Memory B cell (primary cell): ENCODE measurements around the gene TVP23A.
A peak's percentile ranks its signal among the peaks of the same experiment; 100 is the strongest.
"Not testable (repeated sequence)": the region's sequence is repeated elsewhere in the genome, so short reads cannot be mapped to it uniquely, and the experiment has no call there.

Source experiments
- ATAC-seq: fragments of 150-1000 bp; cut with Tn5 transposase; 2 replicates; pipeline ENCODE4 v1.10.0; 2021; ENCODE audit warnings: low read depth, mild to moderate bottlenecking, moderate library complexity
- DNase-seq, 2 donors: peaks; one replicate each; pipeline ENCODE4 v3.0.0; 2022; ENCODE audit warnings: low spot score in 2 of 2
- H3K27ac Mint-ChIP-seq: one replicate; pipeline ENCODE4 v1.8.0; 2022; ENCODE audit warnings: mild to moderate bottlenecking, moderate library complexity, mixed read lengths
- H3K27me3 Mint-ChIP-seq: one replicate; pipeline ENCODE4 v1.8.0; 2022; ENCODE audit warnings: mixed read lengths
- H3K36me3 Mint-ChIP-seq: one replicate; pipeline ENCODE4 v1.8.0; 2022; ENCODE audit warnings: mild to moderate bottlenecking, mixed read lengths
- H3K4me1 Mint-ChIP-seq: one replicate; pipeline ENCODE4 v1.8.0; 2022; ENCODE audit warnings: mixed read lengths
- H3K4me3 Mint-ChIP-seq: one replicate; pipeline ENCODE4 v1.8.0; 2022; ENCODE audit warnings: mild to moderate bottlenecking, moderate library complexity, mixed read lengths
- H3K9me3 Mint-ChIP-seq: one replicate; pipeline ENCODE4 v1.8.0; 2022; ENCODE audit warnings: mixed read lengths

Gene TVP23A

GRCh38 chr16:10743227-10743609, 75.4 kb downstream of the TVP23A start:
- peaks cover 37% of the 10 kb centered on the region for H3K4me1 Mint-ChIP-seq

GRCh38 chr16:10741844-10742243, 76.8 kb downstream of the TVP23A start:
- Mint-ChIP-seq H3K4me1 (peaks cover 39% of the 10 kb centered on the region), H3K27me3 (no peaks in the 10 kb centered on the region), H3K9me3 (no peaks in the 10 kb centered on the region), H3K36me3 (peaks cover 9% of the 10 kb centered on the region), H3K4me3 (peak overlapping the region; percentile 11), H3K27ac (peak overlapping the region; percentile 94)
- ATAC-seq (no peak), DNase-seq (no peak)

More at GRCh38 chr16:10743227-10743609, 75.4 kb downstream of the TVP23A start:
- H3K27me3 Mint-ChIP-seq = no peaks in the 10 kb centered on the region
- H3K36me3 Mint-ChIP-seq = peaks cover 10% of the 10 kb centered on the region
- peak overlapping the region; percentile 94 for H3K27ac Mint-ChIP-seq
- no peak for ATAC-seq
- H3K9me3 Mint-ChIP-seq = no peaks in the 10 kb centered on the region
- no peak for DNase-seq
- peak overlapping the region; percentile 88 for H3K4me3 Mint-ChIP-seq

DNA sequence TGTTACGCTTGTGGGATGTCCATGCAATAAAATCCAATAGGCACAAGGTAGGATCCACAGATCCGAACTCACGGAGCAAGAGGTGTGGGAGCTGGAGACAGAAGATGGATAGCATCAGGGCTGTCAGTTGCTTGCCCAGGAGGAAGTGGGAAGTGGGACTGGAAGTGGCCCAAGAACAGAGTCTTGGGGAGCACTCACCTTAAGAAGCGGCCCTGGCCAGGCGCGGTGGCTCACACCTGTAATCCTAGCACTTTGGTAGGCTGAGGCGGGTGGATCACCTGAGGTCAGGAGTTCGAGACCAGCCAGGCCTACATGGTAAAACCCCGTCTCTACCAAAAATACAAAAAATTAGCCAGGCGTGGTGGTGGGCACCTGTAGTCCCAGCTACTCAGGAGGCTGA, 77.3 kb downstream of the TVP23A start:
- H3K27ac Mint-ChIP-seq = peak overlapping the region; percentile 85
- H3K36me3 Mint-ChIP-seq, H3K9me3 Mint-ChIP-seq, H3K27me3 Mint-ChIP-seq, ATAC-seq, H3K4me3 Mint-ChIP-seq, DNase-seq: not testable (repeated sequence)
- peaks cover 39% of the 10 kb centered on the region for H3K4me1 Mint-ChIP-seq

- Mint-ChIP-seq H3K4me3 (no peak overlapping the region), H3K27me3 (no peaks in the 10 kb centered on the region), H3K27ac (peak overlapping the region; percentile 85), H3K36me3 (peaks cover 6% of the 10 kb centered on the region), H3K9me3 (no peaks in the 10 kb centered on the region), H3K4me1 (peaks cover 38% of the 10 kb centered on the region)
- ATAC-seq (no peak), DNase-seq (no peak)
Observed at GRCh38 chr16:10740845-10741208, 77.8 kb downstream of the TVP23A start.

DNA sequence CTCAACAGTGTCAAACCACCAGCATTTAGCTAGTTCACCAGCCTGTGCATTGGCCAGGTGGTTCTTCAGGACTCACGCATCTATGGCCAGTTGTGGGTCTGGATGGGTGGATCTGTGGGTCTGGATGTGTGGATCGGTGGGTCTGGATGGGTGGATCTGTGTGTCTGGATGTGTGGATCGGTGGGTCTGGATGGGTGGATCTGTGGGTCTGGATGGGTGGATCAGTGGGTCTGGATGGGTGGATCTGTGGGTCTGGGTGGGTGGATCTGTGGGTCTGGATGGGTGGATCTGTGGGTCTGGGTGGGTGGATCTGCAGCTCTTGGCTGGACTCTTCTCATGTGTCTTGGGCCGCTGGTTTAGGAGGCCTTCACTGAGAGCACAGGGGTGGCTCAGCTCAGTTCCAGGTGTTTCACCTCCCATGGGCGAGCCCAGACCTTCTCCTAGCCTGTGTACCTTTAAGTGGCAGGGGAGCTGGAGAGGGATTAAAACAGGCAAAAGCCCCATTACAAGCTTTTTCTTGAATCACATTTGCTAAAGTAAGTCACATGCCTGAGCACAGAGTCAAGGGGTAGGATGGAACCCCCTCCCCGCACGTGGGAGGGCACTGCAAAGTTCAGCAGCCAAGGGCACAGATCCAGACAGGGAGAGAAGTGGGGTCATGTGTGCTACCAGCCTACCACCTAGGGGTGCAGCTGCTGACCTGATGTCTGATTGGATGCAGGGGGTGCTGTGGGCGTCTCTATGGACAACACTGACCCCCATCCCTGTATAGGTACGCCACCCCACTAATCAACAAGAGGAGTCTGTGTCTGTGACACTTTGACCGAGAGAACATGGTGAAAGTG, 78.4 kb downstream of the TVP23A start:
- peak overlapping the region; percentile 85 for H3K27ac Mint-ChIP-seq
- no peak for ATAC-seq
- H3K9me3 Mint-ChIP-seq = no peaks in the 10 kb centered on the region
- H3K4me3 Mint-ChIP-seq = no peak overlapping the region
- H3K36me3 Mint-ChIP-seq = peaks cover 2% of the 10 kb centered on the region
- no peak for DNase-seq
- H3K27me3 Mint-ChIP-seq = no peaks in the 10 kb centered on the region
- peaks cover 32% of the 10 kb centered on the region for H3K4me1 Mint-ChIP-seq

DNA sequence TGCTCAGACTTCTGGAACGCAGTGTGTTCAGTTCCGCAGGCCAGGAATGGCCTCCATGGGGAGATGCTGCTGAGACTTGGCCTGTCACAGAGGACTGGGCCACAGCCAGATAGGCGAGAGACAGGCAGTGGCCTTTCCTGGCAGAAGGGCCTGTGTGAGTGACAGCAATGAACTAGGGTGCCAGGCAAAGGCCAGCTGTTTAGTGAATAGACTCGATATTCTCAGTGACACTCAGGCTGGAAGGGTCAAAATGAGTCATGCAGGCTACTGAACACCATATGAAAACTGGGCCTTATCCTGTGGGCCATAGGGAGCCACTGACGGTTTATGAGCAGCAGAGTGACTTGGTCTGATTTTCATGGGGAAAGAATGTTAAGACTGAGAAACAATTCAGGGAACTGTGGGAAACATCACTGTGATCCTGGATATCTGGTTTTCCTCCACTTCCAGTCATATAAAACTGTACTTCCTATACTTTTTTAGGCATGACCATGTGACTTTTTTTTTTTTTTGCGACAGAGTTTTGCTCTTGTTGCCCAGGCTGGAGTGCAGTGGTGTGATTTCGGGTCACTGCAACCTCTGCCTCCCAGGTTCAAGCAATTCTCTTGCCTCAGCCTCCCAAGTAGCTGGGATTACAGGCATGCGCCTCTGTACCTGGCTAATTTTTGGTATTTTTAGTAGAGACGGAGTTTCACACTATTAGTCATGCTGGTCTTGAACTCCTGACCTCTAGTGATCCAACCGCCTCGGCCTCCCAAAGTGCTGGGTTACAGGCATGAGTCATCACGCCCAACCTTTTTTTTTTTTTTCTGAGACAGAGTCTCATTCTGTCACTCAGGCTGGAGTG, 80.1 kb downstream of the TVP23A start:
- Mint-ChIP-seq H3K27me3 (no peaks in the 10 kb centered on the region), H3K4me3 (peak overlapping the region; percentile 55), H3K36me3 (peaks cover under 1% of the 10 kb centered on the region), H3K27ac (peak overlapping the region; percentile 86), H3K9me3 (no peaks in the 10 kb centered on the region), H3K4me1 (peaks cover 28% of the 10 kb centered on the region)
- DNase-seq (no peak), ATAC-seq (no peak)

GRCh38 chr16:10737068-10737625, 81.4 kb downstream of the TVP23A start:
- Mint-ChIP-seq H3K27me3 (no peaks in the 10 kb centered on the region), H3K27ac (peak overlapping the region; percentile 86), H3K4me3 (peak overlapping the region; percentile 85), H3K4me1 (peaks cover 24% of the 10 kb centered on the region), H3K36me3 (peaks cover 3% of the 10 kb centered on the region), H3K9me3 (peaks cover 2% of the 10 kb centered on the region)
- ATAC-seq (peak; percentile 85), DNase-seq (peak; percentile 78 to 85)

DNA sequence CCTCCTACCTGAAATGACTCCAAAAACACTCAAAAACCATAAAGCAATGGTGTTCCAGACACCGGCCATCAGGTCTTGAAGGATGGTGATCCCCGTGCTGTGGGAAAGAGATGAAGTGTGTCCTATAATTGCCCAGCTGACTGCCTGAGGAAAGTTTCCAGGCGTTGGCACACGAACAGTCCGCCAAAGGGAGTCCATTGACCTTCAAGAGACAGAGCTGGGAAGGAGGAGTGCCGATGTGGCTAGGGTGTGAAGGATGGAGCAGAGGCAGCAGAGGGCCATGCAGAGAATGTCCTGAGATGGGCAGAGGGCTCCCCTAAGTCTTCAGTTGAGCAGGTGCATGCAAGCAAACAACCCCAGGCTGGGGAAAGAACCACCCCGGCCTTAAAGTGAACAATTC, 86.8 kb downstream of the TVP23A start:
- Mint-ChIP-seq H3K4me1 (no peaks in the 10 kb centered on the region), H3K4me3 (no peak overlapping the region), H3K36me3 (peaks cover 3% of the 10 kb centered on the region), H3K9me3 (peaks cover 2% of the 10 kb centered on the region), H3K27me3 (no peaks in the 10 kb centered on the region), H3K27ac (no peak overlapping the region)
- DNase-seq (no peak), ATAC-seq (no peak)

DNA sequence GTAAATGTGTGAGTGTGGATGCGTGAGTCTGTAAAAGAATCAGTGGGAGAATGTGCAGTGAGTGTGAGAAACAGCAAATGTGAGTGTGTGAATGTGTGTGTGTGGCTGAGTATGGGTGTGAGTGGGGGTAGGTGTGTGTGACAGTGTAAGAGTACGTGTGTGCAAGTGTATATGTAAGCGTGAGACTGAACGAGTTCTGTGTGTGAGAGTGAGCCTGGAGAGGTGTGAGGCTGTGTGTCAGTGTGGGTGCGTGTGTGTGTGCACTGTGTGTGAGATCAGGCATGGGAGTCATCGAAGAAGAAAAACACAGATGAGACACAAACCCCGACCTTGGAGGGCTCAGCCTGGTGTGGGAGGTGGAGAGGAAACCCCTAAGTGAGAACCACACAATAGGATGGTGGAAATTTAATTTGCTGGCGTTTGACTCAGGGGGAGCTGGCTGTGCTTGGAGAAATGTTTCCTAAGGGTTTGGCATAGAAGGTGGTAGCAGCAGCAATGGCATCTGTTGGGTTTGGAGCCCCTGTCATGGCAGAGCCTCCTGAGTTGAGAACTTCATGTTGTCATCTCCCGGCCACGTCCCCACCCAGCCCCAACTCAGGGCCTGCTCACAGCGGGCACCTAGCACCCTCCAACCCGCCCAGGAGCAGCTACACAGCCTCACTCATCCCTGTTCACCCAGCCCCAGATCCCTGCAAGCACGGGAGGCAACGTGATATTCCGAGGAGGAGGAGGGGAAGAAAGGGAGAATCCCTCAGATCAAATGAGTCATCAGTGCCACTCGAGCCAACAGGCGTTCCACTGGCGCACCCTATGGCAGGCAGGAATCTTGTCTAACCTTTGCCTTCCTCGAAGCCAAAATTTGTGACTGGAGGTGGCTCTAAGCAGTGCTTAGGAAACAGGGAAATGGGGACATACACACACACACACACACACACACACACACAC, 89.2 kb downstream of the TVP23A start:
- Mint-ChIP-seq H3K27me3 (no peaks in the 10 kb centered on the region), H3K27ac (no peak overlapping the region), H3K4me1 (no peaks in the 10 kb centered on the region), H3K36me3 (peaks cover 3% of the 10 kb centered on the region), H3K9me3 (peaks cover 2% of the 10 kb centered on the region), H3K4me3 (no peak overlapping the region)
- DNase-seq = no peak
- no peak for ATAC-seq

DNA sequence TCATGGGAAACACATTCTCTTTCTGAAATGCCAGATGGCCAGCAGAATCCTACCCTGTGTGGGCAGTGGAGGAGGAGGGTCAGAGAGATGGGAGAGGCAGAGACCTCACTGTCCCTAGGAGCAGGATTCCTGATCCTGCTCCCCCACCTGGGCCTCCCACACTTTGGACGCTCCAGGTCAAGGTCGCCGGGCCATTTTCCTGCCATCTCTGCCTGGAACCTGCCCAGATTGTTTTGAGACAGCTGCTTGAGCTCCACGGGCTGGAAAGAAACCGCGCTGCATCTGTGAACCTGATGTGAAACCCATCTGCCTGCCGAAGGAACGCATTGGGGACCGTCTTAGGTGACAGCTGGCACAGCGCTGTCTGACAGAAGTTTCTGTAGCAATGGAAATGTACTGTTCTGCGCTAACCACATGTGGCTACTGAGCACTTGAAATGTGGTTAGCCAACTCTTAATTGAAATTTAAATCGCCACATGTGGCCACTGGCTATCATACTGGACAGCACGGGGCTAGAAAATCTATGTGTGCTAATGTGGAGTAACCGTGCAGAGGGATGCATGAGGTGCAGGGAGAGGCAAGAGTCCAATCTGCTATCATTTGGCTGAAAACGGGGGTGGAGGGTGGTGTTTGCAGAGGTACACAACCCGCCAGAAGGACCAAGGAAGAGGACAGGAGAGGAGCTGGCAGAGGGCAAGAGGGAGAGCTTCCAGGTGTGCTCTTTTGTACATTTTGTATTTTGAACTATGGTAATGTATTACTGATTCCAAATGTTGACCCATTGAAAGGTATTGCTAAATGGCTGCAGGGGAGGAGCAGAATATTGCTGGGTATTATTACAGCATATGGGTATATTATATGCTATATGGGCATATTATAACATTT, 90.3 kb downstream of the TVP23A start:
- peaks cover under 1% of the 10 kb centered on the region for H3K9me3 Mint-ChIP-seq
- H3K36me3 Mint-ChIP-seq = peaks cover under 1% of the 10 kb centered on the region
- ATAC-seq = no peak
- H3K4me1 Mint-ChIP-seq = no peaks in the 10 kb centered on the region
- no peak for DNase-seq
- no peaks in the 10 kb centered on the region for H3K27me3 Mint-ChIP-seq
- no peak overlapping the region for H3K4me3 Mint-ChIP-seq
- H3K27ac Mint-ChIP-seq = no peak overlapping the region
